ENCODE results near the gene MCIDAS.

MCIDAS gene

DNA sequence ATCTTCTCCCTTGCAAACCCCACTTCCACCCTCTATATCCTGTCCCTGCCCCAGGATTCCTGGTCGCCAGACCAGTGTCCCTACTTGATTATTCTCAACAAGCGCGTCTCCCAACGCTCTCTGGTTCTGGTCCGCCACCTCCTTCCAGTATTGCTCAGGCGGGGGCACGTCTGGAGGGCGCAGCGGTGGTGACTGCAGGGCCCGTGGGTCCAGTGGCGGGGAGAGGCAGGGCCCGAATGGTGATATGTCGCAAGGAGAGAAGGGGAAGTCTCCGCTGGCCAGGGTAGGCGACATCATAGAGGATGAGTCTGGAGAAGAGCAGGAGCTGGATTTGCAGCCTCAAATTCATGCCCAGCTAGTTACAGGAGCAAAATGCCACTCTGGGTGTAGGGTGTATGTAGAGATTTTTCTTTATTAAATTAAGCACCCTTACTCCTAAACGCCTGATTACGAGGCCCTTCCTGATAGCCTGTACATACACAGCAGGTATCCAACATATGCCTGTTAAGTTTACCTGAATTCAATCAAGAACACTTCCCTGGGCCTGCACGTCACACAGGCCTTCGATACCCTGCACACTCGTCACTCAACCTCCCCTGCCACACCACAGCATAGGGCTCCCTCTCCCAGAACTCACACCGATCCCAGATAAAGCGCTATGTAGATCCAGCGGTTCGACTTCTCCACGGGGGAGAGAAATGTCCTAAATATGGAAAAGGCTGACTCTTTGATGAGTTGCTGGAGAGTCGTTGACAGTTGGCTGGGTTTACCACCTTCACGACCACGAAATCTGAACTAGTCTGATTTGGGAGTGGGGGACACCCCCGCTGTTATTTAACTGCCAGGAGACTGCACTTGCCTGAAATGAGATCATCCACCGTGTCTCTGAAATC, 4.8 kb downstream of the MCIDAS start:
- DNase-seq, result no peak

- DNase-seq, result no peak
Measured at GRCh38 chr5:55220433-55221185, 6.5 kb downstream of the MCIDAS start.

GRCh38 chr5:55219770-55220169, 7.3 kb downstream of the MCIDAS start:
- no peak for DNase-seq

GRCh38 chr5:55218967-55219366, 8.1 kb downstream of the MCIDAS start:
- no peak for DNase-seq

DNA sequence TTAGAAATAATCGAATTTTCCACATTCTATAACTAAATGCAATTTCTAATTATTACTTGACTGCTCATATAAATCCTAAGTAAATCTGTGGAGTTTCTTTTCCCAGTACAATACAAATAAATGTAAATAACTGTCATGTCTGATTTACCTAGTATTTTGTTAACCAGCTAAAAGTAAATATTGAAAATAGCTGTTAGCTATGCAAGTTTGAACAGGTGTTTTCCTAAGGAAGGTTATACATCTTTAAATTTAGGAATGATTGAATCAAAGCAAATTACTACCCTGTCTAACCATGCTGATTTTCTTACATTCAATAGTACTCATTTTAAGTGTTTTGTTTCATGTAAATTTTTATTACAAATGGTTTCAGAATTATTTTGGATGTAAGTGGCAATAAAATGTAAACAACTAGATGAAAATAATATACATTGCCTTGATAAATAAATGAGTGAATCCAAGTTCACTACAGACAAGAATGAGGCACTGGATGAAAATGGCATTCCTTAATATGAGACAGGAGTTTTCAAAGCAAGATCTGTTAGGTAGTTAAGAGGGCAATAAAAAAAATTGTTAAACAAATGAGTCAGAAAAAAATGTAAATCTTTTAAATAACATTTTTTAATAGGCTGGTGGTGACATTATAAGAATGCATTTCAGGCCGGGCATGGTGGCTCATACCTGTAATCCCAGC, 15.8 kb downstream of the MCIDAS start:
- DNase-seq, result no peak

DNA sequence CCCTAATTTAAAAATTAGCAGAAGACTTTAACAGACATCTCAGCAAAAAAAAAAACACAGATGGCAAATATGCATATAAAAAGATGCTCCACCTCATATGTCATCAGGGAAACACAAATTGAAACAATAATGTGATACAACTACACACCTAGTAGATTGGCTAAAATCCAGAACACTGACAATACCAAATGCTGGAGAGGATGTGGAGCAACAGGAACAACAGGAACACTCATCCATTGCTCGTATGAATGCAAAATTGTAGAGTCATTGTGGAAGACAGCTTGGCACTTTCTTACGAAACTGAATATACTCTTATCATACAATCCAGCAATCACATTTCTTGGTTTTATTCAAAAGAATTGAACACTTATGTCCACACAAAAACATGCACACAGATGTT, 22.1 kb downstream of the MCIDAS start:
- DNase-seq, result no peak

- DNase-seq, result no peak
Measured at GRCh38 chr5:55191165-55191564, 36.0 kb downstream of the MCIDAS start.

DNA sequence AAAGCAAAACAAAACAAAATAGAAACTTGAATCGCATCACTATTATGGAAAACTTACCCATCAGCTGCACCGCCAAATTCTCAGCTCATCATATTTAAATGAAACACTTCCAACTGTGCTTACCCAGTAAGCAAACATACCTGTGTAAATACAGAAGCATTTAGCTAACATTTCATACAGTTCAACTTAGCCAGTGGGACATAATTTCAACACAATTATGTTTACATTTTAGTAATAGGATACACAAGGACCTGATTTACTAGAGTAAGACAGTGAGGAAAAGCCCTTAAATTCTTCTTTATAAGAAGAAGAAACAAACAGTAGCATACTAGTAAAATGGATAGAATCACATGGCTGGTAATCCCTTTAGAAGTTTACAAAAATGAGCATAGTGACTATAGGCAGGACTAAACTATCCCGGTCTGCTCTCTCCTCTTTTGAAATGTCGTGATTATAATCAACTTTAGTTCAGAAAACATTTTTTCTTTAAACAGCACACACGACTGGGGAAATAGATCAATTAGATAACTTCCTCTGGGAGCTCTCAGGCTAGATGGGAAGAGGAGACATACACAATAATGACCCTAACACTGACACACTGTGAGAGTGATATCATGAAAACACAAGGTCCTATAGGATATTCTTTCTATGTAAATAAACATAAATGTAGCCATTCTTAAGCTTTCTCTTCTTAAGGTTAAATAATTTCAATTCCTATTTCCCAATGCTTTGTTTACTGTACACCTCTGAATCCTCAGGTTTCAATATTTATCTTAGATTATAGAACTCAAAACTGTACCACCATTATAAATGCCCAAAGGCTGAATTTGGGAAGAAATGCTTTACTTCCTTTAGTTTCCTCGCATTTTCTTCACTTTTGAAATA, 38.2 kb downstream of the MCIDAS start:
- DNase-seq, result no peak

DNA sequence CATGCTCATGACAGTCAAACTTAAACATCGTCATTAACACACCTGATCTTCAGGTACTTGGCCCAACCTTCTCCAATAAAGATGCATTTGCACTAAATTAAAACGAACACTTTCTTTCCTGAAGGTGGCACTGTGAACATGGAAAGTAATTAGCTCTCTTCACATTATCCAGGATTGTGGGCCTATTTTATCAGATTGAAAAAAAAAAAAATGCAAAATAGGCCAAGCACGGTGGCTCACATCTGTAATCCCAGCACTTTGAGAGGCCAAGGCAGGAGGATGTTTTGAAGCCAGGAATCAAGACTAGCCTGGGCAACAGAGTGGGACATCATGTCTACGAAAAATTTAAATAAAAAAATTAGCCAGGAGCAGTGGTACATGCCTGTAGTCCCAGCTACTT, 39.7 kb downstream of the MCIDAS start:
- DNase-seq, result no peak

GRCh38 chr5:55180016-55180415, 47.1 kb downstream of the MCIDAS start:
- no peak for DNase-seq

DNA sequence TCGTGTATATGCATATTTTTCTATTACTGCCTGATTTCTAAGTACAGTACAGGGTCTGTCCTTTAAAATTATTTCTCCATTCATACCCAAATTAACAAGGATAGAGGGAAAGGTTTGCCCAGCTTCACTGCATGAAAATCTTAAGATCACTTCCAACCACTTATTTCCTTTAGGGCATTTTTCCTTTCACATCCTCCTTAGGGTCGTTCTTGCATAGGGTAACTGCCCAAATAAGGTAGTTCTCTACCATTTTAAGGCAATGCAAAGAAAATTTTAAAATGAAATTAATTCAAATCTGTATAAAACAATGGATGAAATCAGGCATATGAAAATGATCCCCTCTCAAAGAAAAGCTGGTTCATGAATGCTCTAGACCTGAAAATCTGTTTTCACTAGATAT, 50.0 kb downstream of the MCIDAS start:
- no peak for DNase-seq

DNA sequence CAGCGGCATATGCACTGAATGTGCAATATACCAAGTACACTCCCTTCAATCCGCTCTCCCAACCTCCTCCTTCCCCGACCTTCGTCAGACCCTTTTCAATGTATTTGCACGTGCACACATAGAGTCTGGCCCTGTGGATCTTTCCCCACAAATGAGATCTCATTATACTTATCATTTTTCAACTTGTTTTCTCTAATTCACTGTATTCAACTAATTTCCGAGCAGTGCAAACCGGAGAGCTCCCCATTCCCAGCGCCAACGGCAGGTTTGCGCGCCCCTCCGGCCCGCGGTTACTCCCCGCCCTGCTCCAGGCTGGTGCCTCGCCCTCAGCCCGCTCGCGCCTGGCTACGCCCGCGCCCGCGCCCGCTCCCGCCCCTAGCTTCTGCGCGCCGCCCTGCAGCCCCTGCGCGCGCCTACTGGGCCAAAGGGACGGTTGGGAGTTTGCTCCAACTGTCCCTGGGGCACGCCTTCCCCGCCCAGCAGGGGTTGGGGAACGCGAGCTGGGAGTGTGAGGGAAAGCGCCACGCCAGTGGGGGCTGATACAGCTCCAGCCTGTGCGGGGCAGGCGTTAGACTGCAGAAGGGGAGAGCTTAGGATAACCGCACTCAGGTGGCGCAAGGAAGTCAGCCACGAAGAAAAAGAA, 50.8 kb downstream of the MCIDAS start:
- no peak for DNase-seq

GRCh38 chr5:55175781-55176175, 51.3 kb downstream of the MCIDAS start:
- no peak for DNase-seq

DNA sequence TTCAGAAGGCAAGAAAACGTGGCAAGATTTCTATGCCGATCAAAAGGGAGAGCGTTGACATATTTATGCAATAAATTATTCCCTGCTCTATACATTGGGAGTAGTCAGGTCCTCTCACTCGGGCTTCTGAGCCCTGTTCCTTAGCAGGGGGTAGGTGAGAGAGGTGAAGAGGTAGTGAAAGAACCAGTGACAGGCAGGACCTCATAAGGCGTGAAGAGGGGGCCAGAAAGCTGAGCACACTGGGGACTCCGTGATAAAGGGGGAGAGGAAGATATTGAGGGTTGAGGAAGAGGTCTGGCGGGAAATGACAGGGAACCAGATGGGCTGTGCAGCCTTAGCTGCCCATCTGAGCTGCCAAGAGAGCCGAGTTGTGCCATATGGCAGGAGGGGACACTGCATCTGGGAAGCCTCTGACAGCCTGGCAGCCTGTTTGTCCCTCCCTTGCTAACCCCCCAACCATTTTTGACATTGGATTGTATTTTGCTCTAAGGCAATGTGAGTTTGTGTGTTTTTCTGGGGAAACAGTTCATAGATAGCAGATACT, 53.4 kb downstream of the MCIDAS start:
- no peak for DNase-seq

DNA sequence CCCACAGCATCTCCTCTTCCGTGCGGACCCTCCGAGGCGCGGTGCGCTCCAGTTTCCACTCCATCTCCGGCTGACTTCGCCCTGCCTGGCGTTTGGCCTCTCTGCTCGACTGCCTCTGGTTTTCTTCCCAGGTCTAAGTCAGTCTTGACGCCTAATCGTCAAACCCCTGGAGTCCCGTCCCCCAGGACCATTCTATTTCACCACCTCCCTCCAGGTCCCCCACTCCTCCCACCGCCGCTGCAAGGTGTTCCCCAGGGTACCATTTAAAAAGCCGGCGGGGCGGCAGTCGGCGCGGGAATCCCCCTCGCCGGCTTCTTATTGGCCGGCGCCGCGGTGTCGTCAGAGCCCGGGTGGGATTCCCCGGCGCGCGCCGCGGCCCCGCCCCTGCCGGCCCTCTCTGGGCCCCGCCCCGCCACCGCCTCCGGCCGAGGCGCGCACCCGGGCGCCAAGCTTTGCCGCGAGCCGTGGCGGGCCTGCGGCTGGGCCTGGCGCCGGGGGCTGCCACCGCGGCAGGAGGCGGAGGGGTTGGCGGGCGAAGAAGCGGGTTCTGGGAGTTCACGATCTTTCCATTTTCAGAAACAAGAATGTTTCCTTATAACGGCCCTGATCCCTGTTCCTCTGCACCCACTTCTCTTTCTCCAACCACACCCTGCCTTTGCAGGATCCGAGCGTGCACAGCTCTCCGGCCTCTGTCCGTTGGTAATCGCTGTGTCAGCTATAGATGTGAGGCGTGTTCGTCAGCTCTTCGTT, 54.0 kb downstream of the MCIDAS start, which contains the start of gene CDC20B:
TSS of gene CDC20B (minus strand) at position 241 of the 750 bp plus-strand sequence. CDS start at position 64, 177 bp downstream.
- no peak for DNase-seq

GRCh38 chr5:55172051-55172899, 54.8 kb downstream of the MCIDAS start:
- no peak for DNase-seq

GRCh38 chr5:55171471-55171870, 55.6 kb downstream of the MCIDAS start:
- no peak for DNase-seq

Data from cortex of kidney (tissue), 1 donor.